GM23338 (cell line): ENCODE results near the gene SLC26A6. TPM values are rescaled to one million over a fixed set of nuclear protein-coding genes. Genes with fewer than 3 reads are reported as not detected.

Experiments
- ATAC-seq: fragments of 200-7000 bp; cut with Tn5 transposase; 3 replicates; pipeline ENCODE4 v1.9.1; 2020
- DNase-seq: peaks from one replicate; pipeline ENCODE4 v3.0.0-alpha.2; 2015; ENCODE audit warnings: low spot score
- H2AFZ ChIP-seq: fragments of 200-600 bp; sonication (generic); 2 replicates; pipeline ENCODE4 v1.8.0; 2016; ENCODE audit warnings: antibody characterized with exemption, mild to moderate bottlenecking, moderate library complexity
- H3F3A ChIP-seq: fragments of 200-600 bp; sonication (generic); replicated peaks from 2 replicates; pipeline ENCODE4 v1.8.0; 2017; ENCODE audit warnings: antibody characterized with exemption, mixed run types, low read depth
- H3K27ac ChIP-seq: fragments of 200-600 bp; sonication (generic); 2 replicates; pipeline ENCODE4 v1.6.1; 2016; ENCODE audit warnings: low read depth
- H3K27me3 ChIP-seq: fragments of 200-600 bp; sonication (generic); 2 replicates; pipeline ENCODE4 v1.8.0; 2016; ENCODE audit warnings: mild to moderate bottlenecking, mixed run types, moderate library complexity; ENCODE audit not compliant: insufficient read depth
- H3K36me3 ChIP-seq: fragments of 200-600 bp; sonication (generic); 2 replicates; pipeline ENCODE4 v1.8.0; 2016; ENCODE audit warnings: mild to moderate bottlenecking; ENCODE audit not compliant: insufficient read depth
- H3K4me1 ChIP-seq: fragments of 200-600 bp; sonication (generic); 2 replicates; pipeline ENCODE4 v1.8.0; 2016; ENCODE audit warnings: mild to moderate bottlenecking, moderate library complexity; ENCODE audit not compliant: insufficient read depth
- H3K4me2 ChIP-seq: fragments of 200-600 bp; sonication (generic); 2 replicates; pipeline ENCODE4 v1.7.1; 2017; ENCODE audit warnings: mixed run types
- H3K4me3 ChIP-seq: fragments of 200-600 bp; sonication (generic); 2 replicates; pipeline ENCODE4 v1.6.1; 2016; ENCODE audit warnings: mixed run types
- H3K79me2 ChIP-seq: fragments of 200-600 bp; sonication (generic); replicated peaks from 2 replicates; pipeline ENCODE4 v1.8.0; 2017; ENCODE audit warnings: mild to moderate bottlenecking; ENCODE audit not compliant: insufficient read depth
- H3K9me2 ChIP-seq: fragments of 200-600 bp; sonication (generic); 2 replicates; pipeline ENCODE4 v1.8.0; 2017; ENCODE audit not compliant: insufficient read depth
- H4K20me1 ChIP-seq: fragments of 200-600 bp; sonication (generic); replicated peaks from 2 replicates; pipeline ENCODE4 v1.8.0; 2017; ENCODE audit warnings: mild to moderate bottlenecking; ENCODE audit not compliant: insufficient read depth
- H3K27ac Mint-ChIP-seq: 2 replicates; pipeline ENCODE4 v1.8.0; 2020; ENCODE audit warnings: inconsistent platforms, mild to moderate bottlenecking, moderate library complexity, mixed read lengths
- H3K27me3 Mint-ChIP-seq: 3 replicates; pipeline ENCODE4 v1.8.0; 2022; ENCODE audit warnings: low read depth, mild to moderate bottlenecking, moderate library complexity, mixed read lengths, inconsistent platforms; ENCODE audit not compliant: insufficient read depth, poor library complexity
- H3K36me3 Mint-ChIP-seq: 3 replicates; pipeline ENCODE4 v1.8.0; 2021; ENCODE audit warnings: low read depth, mild to moderate bottlenecking, inconsistent platforms, moderate library complexity, mixed read lengths
- H3K4me1 Mint-ChIP-seq: 3 replicates; pipeline ENCODE4 v1.8.0; 2020; ENCODE audit warnings: mild to moderate bottlenecking, inconsistent platforms, mixed read lengths
- H3K4me3 Mint-ChIP-seq: 3 replicates; pipeline ENCODE4 v1.8.0; 2021; ENCODE audit warnings: moderate library complexity, mild to moderate bottlenecking, inconsistent platforms, mixed read lengths
- H3K9me3 Mint-ChIP-seq: 3 replicates; pipeline ENCODE4 v1.8.0; 2020; ENCODE audit warnings: moderate library complexity, mild to moderate bottlenecking, inconsistent platforms, mixed read lengths
- CREB1 ChIP-seq: fragments of 250-450 bp; sonication (Bioruptor Pico); IDR thresholded peaks from 2 replicates; pipeline ENCODE4 v1.5.0; 2020; ENCODE audit warnings: low read depth, mild to moderate bottlenecking, moderate library complexity
- ETS1 ChIP-seq: IDR thresholded peaks from 2 replicates; pipeline ENCODE4 v1.6.1; 2016; ENCODE audit warnings: antibody characterized with exemption
- EZH2phosphoT487 ChIP-seq: fragments of 200-600 bp; sonication (generic); IDR thresholded peaks from one replicate; pipeline ENCODE4 v1.8.1; 2018; ENCODE audit warnings: antibody characterized with exemption; ENCODE audit not compliant: unreplicated experiment
- JUNB ChIP-seq: IDR thresholded peaks from one replicate; pipeline ENCODE4 v1.6.1; 2016; ENCODE audit warnings: antibody characterized with exemption; ENCODE audit not compliant: unreplicated experiment
- POLR2AphosphoS5 ChIP-seq: IDR thresholded peaks from 2 replicates; pipeline ENCODE4 v1.6.1; 2016; ENCODE audit warnings: antibody characterized with exemption, low read depth
- REST ChIP-seq: IDR thresholded peaks from one replicate; pipeline ENCODE4 v1.6.1; 2018; ENCODE audit warnings: antibody characterized with exemption; ENCODE audit not compliant: unreplicated experiment
- STAT1 ChIP-seq: IDR thresholded peaks from one replicate; pipeline ENCODE4 v1.6.1; 2016; ENCODE audit warnings: antibody characterized with exemption; ENCODE audit not compliant: unreplicated experiment
- ZNF114 ChIP-seq: fragments of 250-450 bp; sonication (Bioruptor Pico); IDR thresholded peaks from 2 replicates; pipeline ENCODE4 v1.5.0; 2020; ENCODE audit warnings: mild to moderate bottlenecking, moderate library complexity
- ZNF331 ChIP-seq: fragments of 250-450 bp; sonication (Bioruptor Pico); IDR thresholded peaks from 2 replicates; pipeline ENCODE4 v1.5.0; 2020; ENCODE audit warnings: low read depth, mild to moderate bottlenecking, moderate library complexity
- ZNF462 ChIP-seq: fragments of 250-450 bp; sonication (Bioruptor Pico); IDR thresholded peaks from 2 replicates; pipeline ENCODE4 v1.5.0; 2020; ENCODE audit warnings: mild to moderate bottlenecking, moderate library complexity
- polyA plus RNA-seq: library from polyadenylated mRNA; unstranded; fragments of >200 nt; fragmentation: Nextera tagmentation; extraction: Ambion mirVana; gene quantifications from 2 replicates; pipeline ENCODE4 v1.2.1, GENCODE V29; 2016
- total RNA-seq: library from RNA; depleted of rRNA; stranded (reverse); fragments of >200 nt; shearing (Covaris generic); gene quantifications from 2 replicates; pipeline ENCODE4 v1.2.3, GENCODE V29; 2014

Gene SLC26A6
- total and polyA plus RNA-seq, 2 experiments from 2014 or later, result 34.3 to 96.4 TPM

DNA sequence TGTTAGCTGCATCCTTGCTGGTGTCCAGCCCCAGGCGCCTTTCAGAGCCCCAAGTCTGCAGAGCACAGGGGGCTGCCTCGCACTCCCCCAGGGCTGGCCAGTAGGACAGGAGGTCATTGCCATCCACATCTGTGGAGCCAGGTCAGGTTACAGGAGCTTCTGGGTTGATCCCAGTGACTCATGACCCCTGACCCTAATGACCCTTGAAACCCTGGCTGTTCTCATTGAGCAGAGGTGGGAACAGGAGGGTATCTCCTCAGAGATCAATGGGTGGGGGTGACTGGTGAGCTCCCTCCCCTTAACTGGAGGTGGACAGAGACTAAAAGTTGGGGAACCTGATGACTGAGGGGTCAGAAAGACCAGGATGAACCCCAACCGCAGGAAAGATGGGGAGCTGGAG, 6.1 kb upstream of the SLC26A6 start (continued):
- TF ChIP-seq POLR2AphosphoS5, result no peak
- no peak for TF ChIP-seq JUNB
- TF ChIP-seq ETS1, result no peak
- TF ChIP-seq EZH2phosphoT487, result no peak
- no peak for TF ChIP-seq REST
- TF ChIP-seq ZNF331 (CRISPR knock-in tag), result no peak
- TF ChIP-seq STAT1, result no peak
- no peak for TF ChIP-seq CREB1 (CRISPR knock-in tag)
- no peak for TF ChIP-seq ZNF114 (CRISPR knock-in tag)

GRCh38 chr3:48639944-48640606, 4.8 kb upstream of the SLC26A6 start:
- Histone ChIP-seq H3K4me3 (no peak overlapping the region), H3K9me2 (no peaks in the 10 kb centered on the region), H2AFZ (no peak overlapping the region), H3K4me2 (no peak overlapping the region), H3K4me1 (peaks cover 12% of the 10 kb centered on the region), H4K20me1 (no peaks in the 10 kb centered on the region), H3K27me3 (no peaks in the 10 kb centered on the region), H3K27ac (no peak overlapping the region), H3K36me3 (no peaks in the 10 kb centered on the region), H3K79me2 (no peaks in the 10 kb centered on the region), H3F3A (peaks cover 3% of the 10 kb centered on the region; the same call in 1 of the 2 replicates)
- Mint-ChIP-seq H3K4me1 (peaks cover 24% of the 10 kb centered on the region), H3K27ac (no peak overlapping the region), H3K27me3 (peaks cover 17% of the 10 kb centered on the region), H3K36me3 (peaks cover 38% of the 10 kb centered on the region), H3K9me3 (no peaks in the 10 kb centered on the region), H3K4me3 (no peak overlapping the region)
- ATAC-seq, result no peak
- no peak for DNase-seq
- TF ChIP-seq ZNF114 (CRISPR knock-in tag), result no peak
- no peak for TF ChIP-seq STAT1
- TF ChIP-seq ZNF462, result no peak
- no peak for TF ChIP-seq ZNF331 (CRISPR knock-in tag)
- TF ChIP-seq REST, result no peak
